HG02642 (cell line): ENCODE results near the gene EFCAB5.
"Not testable (repeated sequence)": the region's sequence is repeated elsewhere in the genome, so short reads cannot be mapped to it uniquely, and the experiment has no call there.

Experiments used
- ATAC-seq: cut with Tn5 transposase; IDR thresholded peaks from one replicate; pipeline ENCODE4 v1.9.1; 2021; ENCODE audit warnings: mild to moderate bottlenecking; ENCODE audit not compliant: unreplicated experiment, poor library complexity

EFCAB5 gene

GRCh38 chr17:30134551-30134950 is 193.1 kb downstream of the EFCAB5 start:
- no peak for ATAC-seq

GRCh38 chr17:30137158-30137557 is 195.7 kb downstream of the EFCAB5 start:
- no peak for ATAC-seq

- ATAC-seq: not testable (repeated sequence)
These were observed 206.4 kb downstream of the EFCAB5 start for GRCh38 chr17:30147860-30148259.

GRCh38 chr17:30148376-30148775 is 206.9 kb downstream of the EFCAB5 start:
- no peak for ATAC-seq

- no peak for ATAC-seq
These were observed 210.0 kb downstream of the EFCAB5 start for GRCh38 chr17:30151471-30151870.

- ATAC-seq: no peak
These were observed 212.0 kb downstream of the EFCAB5 start for GRCh38 chr17:30153463-30153862.

- ATAC-seq: no peak
These were observed 214.0 kb downstream of the EFCAB5 start for GRCh38 chr17:30155389-30155788.
